ENCODE data around the gene DMTF1. TPM values are rescaled to one million over a fixed set of nuclear protein-coding genes. Genes with fewer than 3 reads are reported as not detected.

Gene DMTF1
- total and polyA plus RNA-seq, 8 donors = 66.7 to 321 (median 261) TPM

DNA sequence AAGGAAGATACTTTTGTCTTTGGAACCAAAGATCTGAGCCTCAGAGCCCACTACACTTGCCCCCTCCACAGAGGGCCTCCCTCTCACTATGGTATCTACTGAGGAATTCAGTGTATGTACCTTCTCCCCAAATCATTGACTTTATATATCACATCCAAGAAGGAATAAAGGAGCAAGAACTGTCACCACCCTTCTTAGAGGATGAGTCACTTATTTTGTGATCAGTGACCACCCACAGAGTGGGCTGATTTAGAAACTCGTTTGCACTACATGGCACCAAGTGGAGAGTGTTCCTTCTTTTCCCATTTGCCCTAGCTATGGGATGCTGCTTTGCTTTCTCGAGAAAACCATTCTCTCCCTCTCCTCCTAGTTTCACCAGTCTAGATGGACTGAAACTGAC is 61.6 kb downstream of the DMTF1 start:
- Histone ChIP-seq H3K4me1 (peaks cover 46 to 70% of the 10 kb centered on the region in 2 donors), H3K27me3 (no peaks in the 10 kb centered on the region), H3K36me3 (no peaks in the 10 kb centered on the region), H3K27ac (peak overlapping the region in 1 of 2 donors; percentile 15), H3K9me3 (no peaks in the 10 kb centered on the region), H3K4me3 (no peak overlapping the region)
- intact Hi-C loops (cut with DNase I) = no loop called here
- TF ChIP-seq, protein P1, sequence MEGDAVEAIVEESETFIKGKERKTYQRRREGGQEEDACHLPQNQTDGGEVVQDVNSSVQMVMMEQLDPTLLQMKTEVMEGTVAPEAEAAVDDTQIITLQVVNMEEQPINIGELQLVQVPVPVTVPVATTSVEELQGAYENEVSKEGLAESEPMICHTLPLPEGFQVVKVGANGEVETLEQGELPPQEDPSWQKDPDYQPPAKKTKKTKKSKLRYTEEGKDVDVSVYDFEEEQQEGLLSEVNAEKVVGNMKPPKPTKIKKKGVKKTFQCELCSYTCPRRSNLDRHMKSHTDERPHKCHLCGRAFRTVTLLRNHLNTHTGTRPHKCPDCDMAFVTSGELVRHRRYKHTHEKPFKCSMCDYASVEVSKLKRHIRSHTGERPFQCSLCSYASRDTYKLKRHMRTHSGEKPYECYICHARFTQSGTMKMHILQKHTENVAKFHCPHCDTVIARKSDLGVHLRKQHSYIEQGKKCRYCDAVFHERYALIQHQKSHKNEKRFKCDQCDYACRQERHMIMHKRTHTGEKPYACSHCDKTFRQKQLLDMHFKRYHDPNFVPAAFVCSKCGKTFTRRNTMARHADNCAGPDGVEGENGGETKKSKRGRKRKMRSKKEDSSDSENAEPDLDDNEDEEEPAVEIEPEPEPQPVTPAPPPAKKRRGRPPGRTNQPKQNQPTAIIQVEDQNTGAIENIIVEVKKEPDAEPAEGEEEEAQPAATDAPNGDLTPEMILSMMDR (IDR thresholded peaks at IDR 0.05) = no peak
- ATAC-seq = no peak
- DNase-seq = no peak

DNA sequence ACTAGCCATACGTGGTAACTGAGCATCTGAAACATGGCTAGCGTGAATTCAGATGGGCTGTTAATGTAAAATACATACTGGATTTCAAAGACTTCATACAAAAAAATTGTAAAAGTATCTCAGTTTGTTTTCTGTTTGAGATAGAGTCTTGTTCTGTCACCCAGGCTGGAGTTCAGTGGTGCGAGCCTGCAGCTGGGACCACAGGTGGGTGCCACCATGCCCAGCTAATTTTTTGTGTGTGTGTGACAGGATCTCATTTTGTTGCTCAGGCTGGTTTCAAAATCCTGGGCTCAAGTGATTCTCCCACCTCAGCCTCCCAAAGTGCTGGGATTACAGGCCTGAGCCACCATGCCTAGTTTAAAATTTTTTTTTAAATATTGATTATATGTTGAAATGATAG is 62.8 kb downstream of the DMTF1 start:
- TF ChIP-seq, protein P1 (IDR thresholded peaks at IDR 0.05) = no peak
- ATAC-seq (no peak), DNase-seq (no peak)
- no peaks in the 10 kb centered on the region for H3K9me3 ChIP-seq
- H3K36me3 ChIP-seq = no peaks in the 10 kb centered on the region
- no peak overlapping the region for H3K4me3 ChIP-seq
- intact Hi-C loops (cut with DNase I) = no loop called here
- no peak overlapping the region for H3K27ac ChIP-seq
- H3K27me3 ChIP-seq = peaks cover 0 to 2% of the 10 kb centered on the region in 2 donors
- peaks cover 46 to 70% of the 10 kb centered on the region in 2 donors for H3K4me1 ChIP-seq

GRCh38 chr7:87216701-87217508 is 64.7 kb downstream of the DMTF1 start:
- Histone ChIP-seq H3K27me3 (peaks cover 0 to 21% of the 10 kb centered on the region in 2 donors), H3K27ac (peak overlapping the region; percentile 92 to 94), H3K4me3 (peak overlapping the region; percentile 87 to 94), H3K36me3 (no peaks in the 10 kb centered on the region), H3K4me1 (peaks cover 51 to 61% of the 10 kb centered on the region in 2 donors), H3K9me3 (no peaks in the 10 kb centered on the region)
- ATAC-seq (no peak), DNase-seq (peak in 1 of 4 donors; percentile 15)
- intact Hi-C loops (cut with DNase I) = no loop called here
- TF ChIP-seq, protein P1 (IDR thresholded peaks at IDR 0.05) = no peak

DNA sequence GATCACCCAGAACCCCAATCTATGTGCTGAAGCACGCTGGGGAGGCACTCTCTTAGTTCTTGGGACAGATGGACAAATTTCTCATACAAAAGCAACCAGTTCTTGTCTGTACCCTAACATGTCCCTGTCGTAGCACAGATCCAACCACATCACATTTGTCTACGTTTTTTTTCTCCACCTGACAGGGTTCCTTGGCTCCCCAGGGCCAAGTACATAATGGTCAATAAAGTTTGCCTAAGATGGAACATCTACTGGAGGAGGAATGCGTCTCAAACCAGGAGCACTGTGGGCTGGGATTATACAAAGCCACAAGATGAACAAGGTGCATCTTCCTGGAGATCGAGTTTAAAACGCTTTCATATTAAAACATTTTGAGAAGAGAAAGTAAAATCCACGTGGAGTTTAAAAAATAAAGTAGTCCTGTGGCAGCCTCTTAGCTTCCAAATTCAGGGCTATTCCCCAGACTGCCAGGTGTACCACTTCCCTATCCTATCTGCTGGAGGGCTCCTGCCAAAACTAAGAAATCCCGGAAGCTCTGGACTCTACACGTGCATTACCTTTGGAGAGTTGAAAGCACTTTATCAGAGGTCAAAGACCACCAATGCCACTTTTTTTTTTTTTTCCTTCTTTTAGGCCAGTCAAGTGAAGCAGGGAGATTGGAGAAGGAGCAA is 65.9 kb downstream of the DMTF1 start:
- TF ChIP-seq, protein P1 (IDR thresholded peaks at IDR 0.05) = no peak
- Histone ChIP-seq H3K4me1 (peaks cover 42 to 48% of the 10 kb centered on the region in 2 donors), H3K9me3 (no peaks in the 10 kb centered on the region), H3K36me3 (no peaks in the 10 kb centered on the region), H3K27me3 (peaks cover 0 to 29% of the 10 kb centered on the region in 2 donors), H3K27ac (peak overlapping the region; percentile 92 to 94), H3K4me3 (peak overlapping the region; percentile 87 to 94)
- intact Hi-C loops (cut with DNase I) = no loop called here
- DNase-seq (no peak), ATAC-seq (no peak)
